ENCODE measurements around the gene ABCC8. TPM values are rescaled to one million over a fixed set of nuclear protein-coding genes. Genes with fewer than 3 reads are reported as not detected.

Gene ABCC8
- total and polyA plus RNA-seq, 10 of the 15 experiments (the other 5 are each of a cell fraction or from before 2014, with no cell fraction given) = not detected

GRCh38 chr11:17526326-17526725, 49.7 kb upstream of the ABCC8 start:
- Histone ChIP-seq H3K36me3 (ENCODE audit: control insufficient read depth in 2 of 2, insufficient read depth in 2 of 2, low read length in 1 of 2) (no peaks in the 10 kb centered on the region), H3K4me1 (ENCODE audit: control insufficient read depth, insufficient read depth, low read length) (no peaks in the 10 kb centered on the region), H3K9me3 (replicated peaks; ENCODE audit: control insufficient read depth, insufficient read depth, low read length) (no peaks in the 10 kb centered on the region), H2AFZ (ENCODE audit: control insufficient read depth, low read depth, low read length) (no peak overlapping the region), H3K27me3 (replicated peaks in 1 of 2; ENCODE audit: control insufficient read depth in 2 of 2, insufficient read depth in 2 of 2, low read length in 1 of 2) (peaks cover 0 to 3% of the 10 kb centered on the region in 2 experiments; a peak in 1 of 4 replicates), H3K79me2 (ENCODE audit: control insufficient read depth, insufficient read depth, low read length) (no peaks in the 10 kb centered on the region), H4K20me1 (ENCODE audit: control insufficient read depth, insufficient read depth) (peaks cover 4% of the 10 kb centered on the region; the same call in 1 of the 2 replicates), H3K4me2 (ENCODE audit: control insufficient read depth, insufficient read depth) (no peak overlapping the region), H3K4me3 (no peak overlapping the region), H3K9ac (ENCODE audit: control insufficient read depth, insufficient read depth, low read length) (no peak overlapping the region), H3K27ac (ENCODE audit: control insufficient read depth, insufficient read depth) (no peak overlapping the region)
- ChIA-PET POLR2A (no interaction called here), RAD21 (ENCODE audit: unreplicated experiment) (no interaction called here), SMC1A (ENCODE audit: uncharacterized antibody, unreplicated experiment) (interaction anchor here (2.9 kb wide), 1 partner anchor 142 kb away, joined by 22 read pairs; no protein-coding TSS in a partner anchor), CTCF (interaction anchor here (0.7 to 1.9 kb wide), 3 partner anchors 9 to 296 kb away, joined by 3 to 5 read pairs (median 3); no protein-coding TSS in a partner anchor)
- in situ Hi-C loops (cut with MboI) (no loop called here), intact Hi-C loops (cut with micrococcal nuclease; ENCODE audit: unreplicated experiment) (no loop called here)
- BruUV-seq (replicated peaks) = no TSS peak
- FAIRE-seq (no peak), ATAC-seq (no peak), DNase-seq (ENCODE audit: low read depth, low spot score) (no peak)
- TF ChIP-seq ATF2 (IDR thresholded peaks at IDR 0.05; ENCODE audit: low read length) (no peak), IRF5 (IDR thresholded peaks at IDR 0.05; ENCODE audit: borderline replicate concordance) (no peak), ETV6 (conservative IDR thresholded peaks at IDR 0.05 in 1 of 2, IDR thresholded peaks at IDR 0.05 in 1 of 2; ENCODE audit: borderline replicate concordance in 1 of 2, low read depth in 1 of 2) (no peak), SMAD1 (IDR thresholded peaks at IDR 0.05; ENCODE audit: low read depth, partially characterized antibody) (no peak), TCF12 (IDR thresholded peaks at IDR 0.05; ENCODE audit: low read depth, low read length) (no peak), STAT1 (conservative IDR thresholded peaks at IDR 0.05) (no peak), YY1 (IDR thresholded peaks at IDR 0.05; ENCODE audit: low read depth, low read length) (no peak), ZBTB4 (CRISPR knock-in tag; IDR thresholded peaks at IDR 0.05) (no peak), HDAC6 (IDR thresholded peaks at IDR 0.05; ENCODE audit: unreplicated experiment) (no peak), BMI1 (IDR thresholded peaks at IDR 0.05; ENCODE audit: borderline replicate concordance) (no peak), BACH1 (IDR thresholded peaks at IDR 0.05; ENCODE audit: borderline replicate concordance) (no peak), CHD2 (IDR thresholded peaks at IDR 0.05; ENCODE audit: borderline replicate concordance, low read depth, low read length) (no peak), BRCA1 (IDR thresholded peaks at IDR 0.05; ENCODE audit: low read depth, low read length) (no peak), JUND (IDR thresholded peaks at IDR 0.05; ENCODE audit: low read depth, low read length) (no peak), MAX (IDR thresholded peaks at IDR 0.05; ENCODE audit: low read depth, low read length) (no peak)
- WGBS (ENCODE audit: insufficient coverage, insufficient replicate concordance, low lambda C conversion rate, missing lambda C conversion rate) = 16% methylated on average over 13 of the region's 13 CpGs
